Nephron progenitor cell (in vitro differentiated cells): ENCODE measurements around the gene PPM1F.
"Not testable (repeated sequence)": the region's sequence is repeated elsewhere in the genome, so short reads cannot be mapped to it uniquely, and the experiment has no call there.

Experiments
- DNase-seq: peaks from one replicate; pipeline ENCODE4 v3.0.0; 2021
- H3K27ac Mint-ChIP-seq: 2 replicates; pipeline ENCODE4 v1.8.0; 2021; ENCODE audit warnings: mild to moderate bottlenecking, moderate library complexity, mixed read lengths
- H3K27me3 Mint-ChIP-seq: 2 replicates; pipeline ENCODE4 v1.8.0; 2021; ENCODE audit warnings: mild to moderate bottlenecking, low read depth, mixed read lengths; ENCODE audit not compliant: poor library complexity
- H3K36me3 Mint-ChIP-seq: 2 replicates; pipeline ENCODE4 v1.8.0; 2021; ENCODE audit warnings: low read depth, mixed read lengths
- H3K4me1 Mint-ChIP-seq: 2 replicates; pipeline ENCODE4 v1.8.0; 2021; ENCODE audit warnings: mixed read lengths
- H3K4me3 Mint-ChIP-seq: 2 replicates; pipeline ENCODE4 v1.8.0; 2021; ENCODE audit warnings: mild to moderate bottlenecking, moderate library complexity, mixed read lengths
- H3K9me3 Mint-ChIP-seq: 2 replicates; pipeline ENCODE4 v1.8.0; 2021; ENCODE audit warnings: mild to moderate bottlenecking, moderate library complexity, mixed read lengths
- CTCF ChIP-seq: fragments of 200-600 bp; sonication (generic); IDR thresholded peaks from 2 replicates; pipeline ENCODE4 v1.5.0; 2021; ENCODE audit warnings: antibody characterized with exemption

The PPM1F gene

GRCh38 chr22:21876486-21877176, 76.0 kb downstream of the PPM1F start:
- Mint-ChIP-seq H3K36me3 (no peaks in the 10 kb centered on the region), H3K27ac (no peak overlapping the region), H3K4me3 (no peak overlapping the region), H3K27me3 (peaks cover 5% of the 10 kb centered on the region), H3K9me3 (no peaks in the 10 kb centered on the region), H3K4me1 (no peaks in the 10 kb centered on the region)
- no peak for TF ChIP-seq CTCF
- DNase-seq = no peak

GRCh38 chr22:21874953-21875352, 77.7 kb downstream of the PPM1F start:
- H3K36me3 Mint-ChIP-seq, H3K9me3 Mint-ChIP-seq: not testable (repeated sequence)

GRCh38 chr22:21873619-21874018, 79.0 kb downstream of the PPM1F start:
- H3K4me1 Mint-ChIP-seq = peaks cover 3% of the 10 kb centered on the region
- H3K27ac Mint-ChIP-seq = no peak overlapping the region
- peaks cover 2% of the 10 kb centered on the region for H3K36me3 Mint-ChIP-seq
- H3K27me3 Mint-ChIP-seq = peaks cover 14% of the 10 kb centered on the region
- H3K9me3 Mint-ChIP-seq = peaks cover 4% of the 10 kb centered on the region
- TF ChIP-seq CTCF = no peak
- no peak for DNase-seq
- H3K4me3 Mint-ChIP-seq = no peak overlapping the region

More at GRCh38 chr22:21874953-21875352, 77.7 kb downstream of the PPM1F start:
- H3K27ac Mint-ChIP-seq, H3K4me3 Mint-ChIP-seq, DNase-seq, H3K27me3 Mint-ChIP-seq, H3K4me1 Mint-ChIP-seq: not testable (repeated sequence)

GRCh38 chr22:21872741-21873140, 79.9 kb downstream of the PPM1F start:
- Mint-ChIP-seq H3K27me3 (peaks cover 16% of the 10 kb centered on the region), H3K4me1 (peaks cover 12% of the 10 kb centered on the region)
- not testable (repeated sequence) for H3K9me3 Mint-ChIP-seq, H3K36me3 Mint-ChIP-seq, DNase-seq, H3K4me3 Mint-ChIP-seq, H3K27ac Mint-ChIP-seq
